Activated CD4-positive, alpha-beta T cell treated with anti-CD3 and anti-CD28 coated beads, Interleukin-2, Interleukin-6, amounts not matched to agents 100 ng/mL and 50 ng/mL, durations not matched to agents 16 hours and 8 hours (primary cell): ENCODE data around the gene VCPKMT.
"Not testable (repeated sequence)": the region's sequence is repeated elsewhere in the genome, so short reads cannot be mapped to it uniquely, and the experiment has no call there.

Source experiments
- DNase-seq: peaks from one replicate; pipeline ENCODE4 v3.0.0-alpha.2; 2020

The VCPKMT gene

DNA sequence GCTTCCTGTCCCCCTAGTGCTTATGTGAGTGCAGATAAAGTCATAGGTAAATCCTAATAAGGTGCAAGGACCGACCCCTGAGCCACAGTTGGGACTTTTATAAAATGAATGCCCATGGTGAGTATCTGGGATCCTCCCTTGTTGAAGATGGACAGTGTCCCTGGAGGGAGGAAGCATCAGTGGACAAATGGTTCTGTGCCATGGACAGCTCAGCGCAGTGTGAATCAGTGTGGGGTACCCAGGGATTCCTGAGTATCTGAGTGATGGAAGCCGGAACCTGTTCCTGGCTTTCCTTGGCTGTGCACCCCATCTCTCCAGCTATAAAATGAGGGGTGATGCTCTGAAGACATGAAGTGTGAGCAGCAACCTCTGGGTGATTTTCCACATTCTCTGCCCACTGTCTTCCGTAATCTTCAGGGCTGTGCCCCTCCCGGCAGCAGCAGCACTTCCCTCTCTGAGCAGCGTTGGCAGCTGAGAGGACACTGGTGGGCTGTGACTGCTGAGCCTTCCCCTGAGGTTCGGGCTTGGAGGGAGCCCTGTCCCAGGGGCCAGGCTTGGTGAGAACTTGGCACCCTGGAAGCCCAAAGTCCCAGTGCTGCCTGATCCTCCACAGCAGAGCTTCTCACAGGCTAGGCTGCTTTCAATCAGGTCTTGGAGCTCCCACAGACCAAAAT, 25.0 kb downstream of the VCPKMT start:
- DNase-seq = no peak

DNA sequence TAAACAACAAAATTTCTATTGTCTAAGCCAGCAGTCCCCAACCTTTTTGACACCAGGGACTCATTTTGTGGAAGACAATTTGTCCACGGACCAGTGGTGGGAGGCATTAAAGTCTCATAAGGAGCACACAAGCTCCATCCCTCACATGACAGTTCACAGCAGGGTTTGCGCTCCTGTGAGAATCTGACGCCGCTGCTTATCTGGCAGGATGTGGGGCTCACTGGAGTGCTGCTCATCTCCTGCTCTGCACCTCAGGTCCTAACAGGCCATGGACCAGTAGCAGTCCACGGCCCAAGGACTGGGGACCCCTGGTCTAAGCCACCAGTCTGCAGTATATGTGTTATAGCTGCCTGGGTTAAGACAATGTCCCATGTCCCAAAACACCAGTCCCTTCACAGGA, 27.2 kb downstream of the VCPKMT start:
- DNase-seq = peak; percentile 24

DNA sequence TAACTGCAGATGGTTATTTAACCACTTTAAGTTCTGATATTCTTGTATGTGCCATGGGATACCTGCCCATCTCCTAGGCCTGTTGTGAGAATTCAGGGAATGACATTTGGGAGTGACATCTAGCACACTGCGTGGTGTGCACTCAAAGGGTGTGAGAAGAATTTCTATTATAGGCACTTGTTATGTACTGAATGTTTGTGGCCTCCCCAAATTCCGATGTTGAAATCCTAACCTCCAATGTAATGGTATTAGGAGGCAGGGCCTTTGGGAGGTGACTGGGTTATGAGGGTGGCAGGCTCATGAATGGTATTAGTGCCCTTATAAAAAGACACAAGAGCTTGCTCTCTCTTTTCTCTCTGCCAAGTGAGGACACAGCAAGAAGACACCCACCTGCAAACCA, 27.6 kb downstream of the VCPKMT start:
- DNase-seq = no peak

- peak; percentile 44 for DNase-seq
Measured at GRCh38 chr14:50088117-50088515, 28.3 kb downstream of the VCPKMT start.

DNA sequence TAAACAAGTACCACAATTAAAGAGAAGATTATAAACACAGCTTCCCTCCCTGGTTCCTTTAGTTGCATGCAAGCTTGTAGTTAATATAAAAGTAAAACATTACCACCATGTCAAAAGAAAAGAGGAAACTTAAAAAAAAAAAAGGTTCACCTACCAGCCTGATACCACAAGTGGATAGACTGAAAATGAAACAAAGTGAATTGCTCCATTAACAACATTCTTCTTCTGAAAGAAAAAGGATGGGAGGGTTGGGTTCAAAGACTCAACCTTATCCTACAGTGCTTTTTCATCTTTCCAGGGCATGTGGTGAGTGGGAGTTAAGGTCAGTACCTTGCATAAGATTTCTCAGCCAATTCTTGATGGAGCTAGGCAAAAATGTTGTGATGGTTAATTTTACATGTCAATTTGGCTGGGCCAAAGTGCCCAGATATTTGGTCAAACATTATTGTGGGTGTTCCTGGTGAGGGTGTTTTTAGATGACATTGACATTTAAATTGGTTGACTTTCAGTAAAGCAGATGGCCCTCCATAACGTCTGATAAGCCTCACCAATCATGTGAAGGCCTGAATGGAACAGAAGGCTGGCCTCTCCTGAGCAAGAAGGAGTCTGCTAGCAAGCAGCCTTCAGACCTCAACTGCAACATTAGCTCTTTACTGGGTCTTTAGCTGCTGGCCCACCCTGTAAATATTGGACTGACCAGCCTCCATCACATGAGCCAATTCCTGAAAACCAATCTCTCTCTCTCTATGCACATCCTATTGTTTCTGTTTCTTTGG, 28.8 kb downstream of the VCPKMT start:
- DNase-seq = peak; percentile 53

DNA sequence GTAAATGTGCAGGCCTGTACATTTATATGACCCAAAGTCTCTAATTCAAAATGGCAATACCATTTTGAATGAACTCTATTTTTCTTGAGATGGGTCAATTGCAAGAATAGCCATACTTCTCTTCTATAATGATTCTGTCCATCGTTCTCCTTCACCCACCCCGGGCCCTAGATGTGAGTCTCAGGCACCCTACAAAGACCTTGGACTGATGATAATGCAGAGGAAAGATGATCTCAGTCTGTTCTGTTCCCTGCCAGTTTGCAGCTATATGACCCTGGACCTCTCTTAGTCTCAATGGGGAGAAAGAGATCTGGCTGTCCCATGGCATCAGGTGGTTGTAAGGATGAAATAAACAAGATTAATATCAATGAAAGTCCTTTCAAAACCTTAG, 30.1 kb downstream of the VCPKMT start:
- DNase-seq = no peak

- peak; percentile 66 for DNase-seq
Measured at GRCh38 chr14:50085570-50086320, 30.6 kb downstream of the VCPKMT start.

DNA sequence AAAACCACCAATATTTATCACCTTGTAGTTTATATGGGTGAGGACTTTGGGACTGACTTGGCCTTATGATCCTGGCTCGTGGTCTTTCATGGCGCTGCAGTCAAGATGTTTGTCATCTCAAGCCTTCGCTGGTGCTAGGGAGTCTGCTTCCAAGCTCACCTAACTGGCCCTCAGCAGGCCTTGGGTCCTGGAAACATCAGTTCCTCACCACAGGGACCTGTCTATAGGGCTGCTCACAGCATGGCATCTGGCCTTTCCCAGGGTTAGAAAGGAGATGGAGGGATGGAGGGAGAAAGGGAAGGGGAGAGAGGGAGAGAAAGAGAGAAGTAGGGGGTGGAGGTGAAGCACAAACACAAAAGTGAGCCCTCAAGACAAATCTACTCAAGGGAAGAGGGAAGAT, 31.7 kb downstream of the VCPKMT start:
- no peak for DNase-seq

DNA sequence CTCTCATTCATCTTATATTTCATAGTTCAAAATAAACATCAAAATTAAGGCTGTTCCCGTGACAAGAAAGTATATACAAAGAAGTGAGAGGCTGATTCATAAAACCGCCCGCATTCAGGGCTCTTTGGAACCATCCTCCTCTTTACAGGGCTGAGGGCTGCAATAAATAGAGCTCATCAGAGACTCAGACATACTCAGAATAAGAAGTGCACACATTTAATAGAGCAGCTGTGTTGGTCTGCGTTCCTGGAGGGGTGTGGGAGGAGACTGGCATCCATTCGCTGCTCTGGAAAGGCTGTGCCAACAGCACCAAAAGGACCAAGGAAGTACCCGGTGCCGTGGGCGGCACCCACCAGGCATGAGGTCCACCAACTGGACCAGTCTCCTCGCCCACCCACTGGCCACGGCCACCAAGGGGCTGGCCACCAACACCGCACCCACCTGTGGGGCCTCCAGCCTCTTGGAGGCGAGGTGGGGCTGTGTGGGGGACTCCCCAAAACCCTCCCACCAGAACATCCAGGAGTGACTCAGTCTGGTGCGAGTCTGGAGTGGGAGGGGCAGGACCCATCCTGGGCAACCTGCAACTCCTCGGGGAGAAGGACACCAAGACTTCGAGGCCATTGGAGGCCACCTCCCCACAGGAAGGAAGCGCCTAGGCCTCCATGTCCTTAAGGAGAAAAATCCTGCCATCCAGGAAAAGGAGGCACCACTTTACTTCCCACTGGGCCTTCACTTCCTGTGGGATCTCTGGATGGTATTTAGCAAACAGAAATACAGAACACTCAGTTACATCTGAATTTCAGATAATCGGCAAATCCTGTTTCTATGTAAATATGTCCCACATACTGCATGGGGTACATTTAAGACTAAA, 32.7 kb downstream of the VCPKMT start:
- DNase-seq = peak; percentile 82

DNA sequence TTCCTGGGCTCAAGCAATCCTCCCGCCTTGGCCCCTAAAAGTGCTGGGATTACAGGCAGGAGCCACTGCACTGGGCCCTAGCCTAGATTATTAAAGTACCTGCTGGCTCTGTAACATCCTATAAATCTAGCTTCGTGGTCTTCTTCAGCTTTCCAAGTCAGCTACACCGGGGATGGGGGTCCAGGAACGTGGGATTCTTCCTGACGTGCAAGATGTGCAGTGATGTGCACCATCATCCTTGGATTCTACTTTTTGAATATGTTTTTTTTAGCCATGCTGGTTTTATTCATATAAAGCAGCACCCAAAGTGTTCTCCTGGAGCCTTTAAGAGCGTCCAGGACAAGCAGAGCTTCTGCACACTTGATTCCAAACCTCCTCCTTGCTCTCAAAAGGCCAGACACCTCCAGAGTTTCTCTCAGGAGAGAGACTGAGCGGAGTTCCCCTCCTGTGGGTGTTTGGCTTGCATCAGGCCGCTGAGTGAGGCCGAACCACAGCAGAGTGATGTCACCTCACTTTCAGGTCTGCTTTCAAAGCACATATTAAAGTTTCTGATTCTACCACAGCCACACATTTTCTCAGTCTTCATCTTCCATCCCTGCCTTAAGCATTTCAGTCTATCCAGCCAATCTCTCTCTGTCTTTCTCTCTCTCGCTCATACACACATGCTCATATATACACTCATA, 33.4 kb downstream of the VCPKMT start:
- DNase-seq = peak; percentile 95

DNA sequence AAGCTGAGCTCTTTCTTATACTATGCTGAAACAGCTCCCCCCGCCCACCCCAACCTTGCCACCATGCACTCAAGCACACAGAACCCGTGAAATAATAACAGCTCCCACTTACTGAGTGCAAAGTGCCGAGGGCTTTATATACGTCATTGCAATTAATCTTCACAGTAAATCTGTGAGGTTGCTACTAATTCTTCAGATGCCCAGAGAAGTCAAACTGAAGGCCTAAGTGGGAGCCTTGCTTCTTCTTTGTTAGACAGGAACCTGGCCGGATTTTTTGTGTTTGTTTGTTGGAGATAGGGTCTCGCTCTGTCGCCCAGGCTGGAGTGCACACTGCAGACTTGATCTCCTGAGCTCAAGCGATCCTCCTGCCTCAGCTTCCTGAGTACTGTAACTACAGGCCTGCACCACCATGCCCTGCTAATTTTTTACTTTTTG, 34.0 kb downstream of the VCPKMT start:
- DNase-seq = peak; percentile 54

DNA sequence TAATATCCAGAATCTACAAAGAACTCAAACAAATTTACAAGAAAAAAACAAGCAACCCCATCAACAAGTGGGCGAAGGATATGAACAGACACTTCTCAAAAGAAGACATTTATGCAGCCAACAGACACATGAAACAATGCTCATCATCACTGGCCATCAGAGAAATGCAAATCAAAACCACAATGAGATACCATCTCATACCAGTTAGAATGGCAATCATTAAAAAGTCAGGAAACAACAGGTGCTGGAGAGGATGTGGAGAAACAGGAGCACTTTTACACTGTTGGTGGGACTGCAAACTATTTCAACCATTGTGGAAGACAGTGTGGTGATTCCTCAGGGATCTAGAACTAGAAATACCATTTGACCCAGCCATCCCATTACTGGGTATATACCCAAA, 37.3 kb downstream of the VCPKMT start:
- DNase-seq = not testable (repeated sequence)

DNA sequence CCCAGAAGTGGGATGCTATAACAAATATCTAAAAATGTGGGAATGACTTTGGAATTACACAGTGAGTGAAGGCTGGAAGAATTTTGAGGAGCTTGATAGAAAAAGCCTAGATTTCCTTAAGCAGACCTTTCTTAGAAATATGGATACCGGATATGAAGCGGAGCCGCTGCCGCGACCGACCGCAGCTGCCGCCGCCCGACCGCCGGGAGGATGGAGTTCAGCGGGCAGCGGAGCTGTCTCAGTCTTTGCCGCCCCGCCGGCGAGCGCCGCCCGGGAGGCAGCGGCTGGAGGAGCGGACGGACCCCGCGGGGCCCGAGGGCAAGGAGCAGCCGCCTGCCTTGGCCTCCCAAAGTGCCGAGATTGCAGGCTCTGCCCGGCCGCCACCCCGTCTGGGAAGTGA, 42.7 kb downstream of the VCPKMT start:
- DNase-seq = not testable (repeated sequence)

DNA sequence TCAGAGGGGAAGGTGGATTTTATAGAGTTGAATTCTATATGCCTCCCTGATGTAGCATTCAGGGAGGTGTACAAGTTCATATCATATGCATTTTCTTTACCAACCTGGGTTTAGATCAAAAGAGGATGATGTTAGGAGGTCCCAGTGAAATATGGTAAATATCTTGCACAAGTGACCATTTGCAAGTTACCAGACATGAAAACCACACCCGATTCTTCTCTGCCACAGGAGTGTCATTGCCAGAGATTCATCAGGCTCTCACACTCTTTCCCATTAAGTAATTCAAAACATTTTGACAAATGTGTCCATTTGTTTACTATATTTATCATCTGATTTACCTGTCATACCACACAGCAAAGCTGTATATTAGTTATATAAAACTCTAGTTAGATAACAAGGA, 44.0 kb downstream of the VCPKMT start:
- DNase-seq = no peak

GRCh38 chr14:50070840-50071548, 45.4 kb downstream of the VCPKMT start:
- DNase-seq = no peak

- DNase-seq = no peak
Measured at GRCh38 chr14:50070230-50070629, 46.1 kb downstream of the VCPKMT start.

- no peak for DNase-seq
Measured at GRCh38 chr14:50069325-50069724, 47.0 kb downstream of the VCPKMT start.

GRCh38 chr14:50068496-50068895, 47.9 kb downstream of the VCPKMT start:
- no peak for DNase-seq

DNA sequence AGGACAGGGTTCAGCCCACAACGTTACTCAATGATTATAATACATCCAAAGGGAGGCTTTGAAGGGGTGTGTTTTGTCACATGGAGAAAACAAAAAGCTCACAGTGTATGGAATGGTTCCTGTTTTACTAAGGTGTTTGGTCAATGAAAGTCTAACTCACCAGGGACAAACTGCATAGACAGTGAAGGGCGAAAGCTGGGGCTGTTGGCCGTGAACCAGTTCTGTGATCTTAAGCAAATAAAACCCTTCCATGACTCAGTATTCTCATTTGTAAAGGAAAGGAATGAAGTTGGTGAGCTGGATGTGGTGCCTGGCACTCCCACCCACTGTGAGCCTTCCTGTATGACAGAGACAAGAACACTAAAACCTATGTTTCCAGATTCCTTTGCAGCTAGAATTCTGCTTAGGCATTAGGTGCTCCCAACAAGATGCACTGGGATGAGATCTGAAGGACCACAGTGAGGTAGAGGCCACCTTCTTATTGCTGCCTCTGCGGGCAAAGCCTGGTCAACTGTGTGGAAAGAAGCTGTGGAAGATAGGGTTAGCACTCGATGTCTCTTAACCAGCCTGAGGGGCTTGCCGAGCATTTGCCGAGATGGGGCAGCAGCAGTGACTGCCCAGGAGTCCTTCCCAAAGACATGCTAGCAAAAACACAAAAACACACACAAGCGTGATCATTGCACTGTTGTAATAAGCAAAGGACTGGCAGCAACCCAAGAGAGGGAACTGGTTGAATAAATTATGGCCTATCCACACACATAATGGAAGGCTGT, 48.5 kb downstream of the VCPKMT start:
- DNase-seq = no peak

- DNase-seq = no peak
Measured at GRCh38 chr14:50065583-50065982, 50.8 kb downstream of the VCPKMT start.

DNA sequence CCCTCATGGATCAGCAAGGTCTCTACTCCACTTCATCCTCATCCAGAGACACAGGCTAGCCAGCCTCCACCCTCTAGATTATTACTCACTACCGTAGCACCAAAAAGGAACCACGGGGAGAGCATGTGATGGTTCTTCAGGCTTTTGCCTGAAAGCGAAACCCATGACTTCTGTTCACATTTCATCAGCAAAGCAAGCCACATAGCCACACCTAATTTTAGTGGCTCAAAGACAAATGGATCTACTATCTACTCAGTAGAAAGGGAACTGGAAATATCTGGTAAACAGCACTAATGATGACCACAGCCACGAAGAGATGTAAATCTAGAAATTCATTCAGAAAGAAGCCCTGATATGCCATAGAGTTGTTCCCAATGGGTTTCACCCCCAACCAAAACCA, 51.4 kb downstream of the VCPKMT start:
- DNase-seq = peak; percentile 94
